Keratinocyte (primary cell): ENCODE measurements around the gene DDTL. TPM values are rescaled to one million over a fixed set of nuclear protein-coding genes. Genes with fewer than 3 reads are reported as not detected.

Experiments used
- DNase-seq: peaks from one replicate; pipeline ENCODE4 v3.0.0-alpha.2; 2011; ENCODE audit warnings: low read depth, missing footprints, low spot score
- FAIRE-seq: peaks from 2 replicates; lab custom pipeline; 2011; peaks lifted over from hg19 to GRCh38; lab: Jason Lieb, UNC
- H2AFZ ChIP-seq: 2 replicates; pipeline ENCODE4 v1.6.0; 2012; ENCODE audit warnings: low read length, control low read depth, inconsistent platforms; ENCODE audit not compliant: control insufficient read depth
- H3K27ac ChIP-seq: 2 replicates; pipeline ENCODE4 v1.5.1; 2011; ENCODE audit warnings: low read length; ENCODE audit not compliant: control insufficient read depth, insufficient read depth
- H3K27me3 ChIP-seq: 3 replicates; pipeline ENCODE4 v1.6.0; 2011; ENCODE audit warnings: low read length; ENCODE audit not compliant: control insufficient read depth, insufficient read depth; ENCODE audit errors: extremely low read depth
- H3K36me3 ChIP-seq, 2 experiments: 2 replicates in 1 of 2; 3 replicates in 1 of 2; pipeline ENCODE4 v1.5.1; 2011; ENCODE audit warnings: low read length in 2 of 2, mild to moderate bottlenecking in 1 of 2; ENCODE audit not compliant: control insufficient read depth in 2 of 2, insufficient read depth in 2 of 2; ENCODE audit errors: extremely low read depth in 1 of 2
- H3K4me1 ChIP-seq: 3 replicates; pipeline ENCODE4 v1.5.1; 2011; ENCODE audit warnings: low read length; ENCODE audit not compliant: control insufficient read depth, insufficient read depth; ENCODE audit errors: extremely low read depth
- H3K4me2 ChIP-seq: 3 replicates; pipeline ENCODE4 v1.6.0; 2011; ENCODE audit warnings: low read depth, low read length; ENCODE audit not compliant: control insufficient read depth, insufficient read depth; ENCODE audit errors: extremely low read depth
- H3K4me3 ChIP-seq, 3 experiments: fragments of 200-600 bp in 1 of 3; sonication (generic) in 1 of 3; 2 replicates in 2 of 3; 3 replicates in 1 of 3; pipeline ENCODE4 v1.5.1; 2011 to 2016; ENCODE audit warnings: low read length in 3 of 3, mild to moderate bottlenecking in 3 of 3, control low read depth in 2 of 3, inconsistent platforms in 1 of 3, low read depth in 1 of 3, mixed read lengths in 1 of 3, mixed run types in 1 of 3, moderate library complexity in 1 of 3; ENCODE audit not compliant: control insufficient read depth in 2 of 3, insufficient read depth in 2 of 3; ENCODE audit errors: extremely low read depth in 1 of 3
- H3K79me2 ChIP-seq: 2 replicates; pipeline ENCODE4 v1.6.0; 2012; ENCODE audit warnings: low read length; ENCODE audit not compliant: control insufficient read depth, insufficient read depth
- H3K9ac ChIP-seq: 3 replicates; pipeline ENCODE4 v1.6.0; 2011; ENCODE audit warnings: low read length; ENCODE audit not compliant: control insufficient read depth, insufficient read depth; ENCODE audit errors: extremely low read depth
- H3K9me1 ChIP-seq: 3 replicates; pipeline ENCODE4 v1.6.0; 2011; ENCODE audit warnings: low read length; ENCODE audit not compliant: control insufficient read depth, insufficient read depth; ENCODE audit errors: extremely low read depth
- H3K9me3 ChIP-seq: 2 replicates; pipeline ENCODE4 v1.5.1; 2012; ENCODE audit warnings: low read depth, low read length; ENCODE audit not compliant: control insufficient read depth
- H4K20me1 ChIP-seq: 3 replicates; pipeline ENCODE4 v1.6.0; 2011; ENCODE audit warnings: low read length; ENCODE audit not compliant: control insufficient read depth, insufficient read depth; ENCODE audit errors: extremely low read depth
- CTCF ChIP-seq, 3 experiments: IDR thresholded peaks in 1 of 3; conservative IDR thresholded peaks in 1 of 3; optimal IDR thresholded peaks in 1 of 3; 2 replicates in 2 of 3; 3 replicates in 1 of 3; pipeline versions ENCODE3 to v1.5.1; 2011; ENCODE audit warnings: low read length in 3 of 3, mild to moderate bottlenecking in 3 of 3, moderate library complexity in 2 of 3, control low read depth in 1 of 3, inconsistent platforms in 1 of 3; ENCODE audit not compliant: insufficient read depth in 2 of 3; ENCODE audit errors: extremely low read depth in 1 of 3
- EZH2 ChIP-seq: IDR thresholded peaks from one replicate; pipeline ENCODE4 v1.6.1; 2012; ENCODE audit warnings: inconsistent platforms, mild to moderate bottlenecking, low read length, moderate library complexity
- dilution Hi-C: fragments of 300-500 bp; cut with MboI; formaldehyde crosslinking; loops from one replicate; pipeline ENCODE4 v1.7.0; 2020; ENCODE audit warnings: low sequenced_read_pairs; ENCODE audit not compliant: extremely low pct_ligation_motif_present
- polyA plus RNA-seq, 5 experiments: library from polyadenylated mRNA; depleted of rRNA in 3 of 5; stranded (reverse) in 3 of 5; stranded (forward) in 1 of 5; unstranded in 1 of 5; fragments of >200 nt; gene quantifications; 1 replicate in 1 of 5; 2 replicates in 3 of 5; 3 replicates in 1 of 5; pipeline versions ENCODE4 v1.2.1 to v1.2.3, GENCODE V29; 2011 to 2012; ENCODE audit warnings: missing spikeins in 2 of 5, low read depth in 1 of 5, low replicate concordance in 1 of 5

DDTL gene
- polyA plus RNA-seq, 1 donor (not counting 4 experiments of a cell fraction or from before 2014, with no cell fraction given), result 0.72 TPM

GRCh38 chr22:24011735-24012068 is 45.0 kb downstream of the DDTL start:
- no peak for DNase-seq
- TF ChIP-seq CTCF (optimal IDR thresholded peaks at IDR 0.05 in 1 of 3, IDR thresholded peaks at IDR 0.05 in 1 of 3, conservative IDR thresholded peaks at IDR 0.05 in 1 of 3; ENCODE audit: extremely low read depth in 1 of 3, insufficient read depth in 2 of 3, low read length in 3 of 3) (no peak), EZH2 (no peak)
- H3K4me1 ChIP-seq, result no peaks in the 10 kb centered on the region
- H3K4me3 ChIP-seq, result peak overlapping the region; percentile 94 to 99 (median 95)
- peak overlapping the region; percentile 63 for H3K4me2 ChIP-seq
- FAIRE-seq, result no peak
- no peaks in the 10 kb centered on the region for H3K9me1 ChIP-seq
- peak overlapping the region; percentile 86 for H3K9ac ChIP-seq
- H4K20me1 ChIP-seq, result no peaks in the 10 kb centered on the region
- peaks cover 51% of the 10 kb centered on the region for H3K79me2 ChIP-seq
- H3K9me3 ChIP-seq, result no peaks in the 10 kb centered on the region
- H2AFZ ChIP-seq, result peak overlapping the region; percentile 93
- peak overlapping the region; percentile 83 for H3K27ac ChIP-seq
- no peaks in the 10 kb centered on the region for H3K27me3 ChIP-seq
- dilution Hi-C loops, result no loop called here
- H3K36me3 ChIP-seq, result no peaks in the 10 kb centered on the region

DNA sequence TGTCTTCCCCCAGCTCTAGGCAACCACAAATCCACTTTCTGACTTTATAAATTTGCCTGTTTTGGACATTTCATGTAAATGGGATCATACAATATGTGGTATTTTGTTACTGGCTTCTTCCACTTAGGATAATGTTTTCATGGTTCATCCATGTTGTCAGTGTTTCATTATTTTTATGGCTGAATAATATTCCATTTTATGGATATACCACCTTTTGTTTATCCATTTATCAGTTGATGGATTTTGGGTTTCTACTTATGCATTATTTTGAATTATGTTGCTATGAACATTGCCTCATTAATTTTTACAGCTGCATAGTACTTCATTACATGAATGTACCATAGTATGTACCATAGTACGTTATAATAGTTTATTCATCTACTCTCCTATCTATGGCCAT is 49.5 kb downstream of the DDTL start:
- no peaks in the 10 kb centered on the region for H3K36me3 ChIP-seq
- no peak overlapping the region for H3K27ac ChIP-seq
- H3K9ac ChIP-seq, result no peak overlapping the region
- no peaks in the 10 kb centered on the region for H3K9me1 ChIP-seq
- peaks cover 68% of the 10 kb centered on the region for H3K79me2 ChIP-seq
- FAIRE-seq, result no peak
- no peak for TF ChIP-seq EZH2
- TF ChIP-seq CTCF (optimal IDR thresholded peaks at IDR 0.05 in 1 of 3, IDR thresholded peaks at IDR 0.05 in 1 of 3, conservative IDR thresholded peaks at IDR 0.05 in 1 of 3; ENCODE audit: extremely low read depth in 1 of 3, insufficient read depth in 2 of 3, low read length in 3 of 3), result no peak
- H3K4me3 ChIP-seq, result no peak overlapping the region
- H4K20me1 ChIP-seq, result no peaks in the 10 kb centered on the region
- dilution Hi-C loops, result no loop called here
- no peaks in the 10 kb centered on the region for H3K9me3 ChIP-seq
- no peaks in the 10 kb centered on the region for H3K27me3 ChIP-seq
- no peak for DNase-seq
- H2AFZ ChIP-seq, result no peak overlapping the region
- no peak overlapping the region for H3K4me2 ChIP-seq
- H3K4me1 ChIP-seq, result no peaks in the 10 kb centered on the region
